Activated B cell treated with CpG ODN at 0.5 μM for 24 hours (primary cell): ENCODE measurements around the gene ZNF385C. TPM values are rescaled to one million over a fixed set of nuclear protein-coding genes. Genes with fewer than 3 reads are reported as not detected.

Experiments used
- ATAC-seq: fragments of 200-7000 bp; cut with Tn5 transposase; one replicate; pipeline ENCODE4 v1.10.0; 2021; ENCODE audit warnings: low read depth, mild to moderate bottlenecking, moderate library complexity
- CTCF ChIA-PET: fragments of 350-600 bp; sonication (Branson Sonifier 250); formaldehyde crosslinking; loops from one replicate; lab custom pipeline; 2021; ENCODE audit warnings: antibody characterized with exemption; lab: Charles Lee
- POLR2A ChIA-PET: fragments of 350-600 bp; sonication (Branson Sonifier 250); formaldehyde crosslinking; loops from one replicate; lab custom pipeline; 2021; ENCODE audit warnings: antibody characterized with exemption; lab: Charles Lee
- DNase-seq: peaks from one replicate; pipeline ENCODE4 v3.0.0; 2022
- H3K27ac Mint-ChIP-seq: one replicate; pipeline ENCODE4 v1.8.0; 2020; ENCODE audit warnings: mixed read lengths
- H3K27me3 Mint-ChIP-seq: one replicate; pipeline ENCODE4 v1.8.0; 2021; ENCODE audit warnings: mixed read lengths
- H3K36me3 Mint-ChIP-seq: one replicate; pipeline ENCODE4 v1.8.0; 2021; ENCODE audit warnings: low read depth, mixed read lengths
- H3K4me1 Mint-ChIP-seq: one replicate; pipeline ENCODE4 v1.8.0; 2021; ENCODE audit warnings: mixed read lengths
- H3K4me3 Mint-ChIP-seq: one replicate; pipeline ENCODE4 v1.8.0; 2020; ENCODE audit warnings: mild to moderate bottlenecking, mixed read lengths
- H3K9me3 Mint-ChIP-seq: one replicate; pipeline ENCODE4 v1.8.0; 2020; ENCODE audit warnings: mixed read lengths
- intact Hi-C: fragments of 100-400 bp; cut with micrococcal nuclease; formaldehyde crosslinking; loops from one replicate; pipeline ENCODE4 v1.15.1; 2024
- total RNA-seq: library from RNA; stranded (reverse); gene quantifications from 2 replicates; pipeline ENCODE4 v1.2.3, GENCODE V29; 2022
- TF ChIP-seq, protein P1 (sequence below): fragments of 200-600 bp; IDR thresholded peaks from one replicate; pipeline ENCODE4 v1.8.0; 2022; ENCODE audit warnings: antibody characterized with exemption, mild to moderate bottlenecking

The ZNF385C gene
- total RNA-seq, 1 donor from 2014 or later = 16.7 TPM

- intact Hi-C loops = no loop called here
These were observed 10.8 kb upstream of the ZNF385C start for GRCh38 chr17:42109086-42109485.

GRCh38 chr17:42107597-42108576 lies 9.6 kb upstream of the ZNF385C start:
- H3K4me1 Mint-ChIP-seq = peaks cover 34% of the 10 kb centered on the region
- TF ChIP-seq, protein P1, sequence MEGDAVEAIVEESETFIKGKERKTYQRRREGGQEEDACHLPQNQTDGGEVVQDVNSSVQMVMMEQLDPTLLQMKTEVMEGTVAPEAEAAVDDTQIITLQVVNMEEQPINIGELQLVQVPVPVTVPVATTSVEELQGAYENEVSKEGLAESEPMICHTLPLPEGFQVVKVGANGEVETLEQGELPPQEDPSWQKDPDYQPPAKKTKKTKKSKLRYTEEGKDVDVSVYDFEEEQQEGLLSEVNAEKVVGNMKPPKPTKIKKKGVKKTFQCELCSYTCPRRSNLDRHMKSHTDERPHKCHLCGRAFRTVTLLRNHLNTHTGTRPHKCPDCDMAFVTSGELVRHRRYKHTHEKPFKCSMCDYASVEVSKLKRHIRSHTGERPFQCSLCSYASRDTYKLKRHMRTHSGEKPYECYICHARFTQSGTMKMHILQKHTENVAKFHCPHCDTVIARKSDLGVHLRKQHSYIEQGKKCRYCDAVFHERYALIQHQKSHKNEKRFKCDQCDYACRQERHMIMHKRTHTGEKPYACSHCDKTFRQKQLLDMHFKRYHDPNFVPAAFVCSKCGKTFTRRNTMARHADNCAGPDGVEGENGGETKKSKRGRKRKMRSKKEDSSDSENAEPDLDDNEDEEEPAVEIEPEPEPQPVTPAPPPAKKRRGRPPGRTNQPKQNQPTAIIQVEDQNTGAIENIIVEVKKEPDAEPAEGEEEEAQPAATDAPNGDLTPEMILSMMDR = no peak
- no peak overlapping the region for H3K27ac Mint-ChIP-seq
- DNase-seq (peak; percentile 94), ATAC-seq (peak; percentile 93)
- peaks cover 22% of the 10 kb centered on the region for H3K36me3 Mint-ChIP-seq
- H3K4me3 Mint-ChIP-seq = peak overlapping the region; percentile 74
- H3K27me3 Mint-ChIP-seq = no peaks in the 10 kb centered on the region
- H3K9me3 Mint-ChIP-seq = no peaks in the 10 kb centered on the region
- CTCF ChIA-PET = interaction anchor here (1.1 to 1.8 kb wide), 5 partner anchors 8 to 145 kb away, joined by 3 to 6 read pairs (median 4); partner anchors contain the start of genes DNAJC7 and ZNF385C
- intact Hi-C loops = loop anchor here (2.0 kb wide), 1 partner anchor 41 kb away; no protein-coding TSS in a partner anchor
- POLR2A ChIA-PET = interaction anchor here (0.6 to 1.8 kb wide), 5 partner anchors 9 to 141 kb away, joined by 4 to 21 read pairs (median 8); partner anchors contain the start of genes CNP, DNAJC7 and ZNF385C

More at GRCh38 chr17:42109086-42109485, 10.8 kb upstream of the ZNF385C start:
- ATAC-seq (no peak), DNase-seq (no peak)
- ChIA-PET CTCF (no interaction called here), POLR2A (interaction anchor here (4.0 kb wide), 1 partner anchor 12 kb away, joined by 26 read pairs; the partner anchor contains the start of gene KAT2A)
- peaks cover 37% of the 10 kb centered on the region for H3K4me1 Mint-ChIP-seq
- peaks cover 25% of the 10 kb centered on the region for H3K36me3 Mint-ChIP-seq
- H3K9me3 Mint-ChIP-seq = no peaks in the 10 kb centered on the region
- TF ChIP-seq, protein P1 = no peak
- no peak overlapping the region for H3K4me3 Mint-ChIP-seq
- no peak overlapping the region for H3K27ac Mint-ChIP-seq
- no peaks in the 10 kb centered on the region for H3K27me3 Mint-ChIP-seq

GRCh38 chr17:42107124-42107523 lies 8.9 kb upstream of the ZNF385C start:
- ATAC-seq (no peak), DNase-seq (no peak)
- Mint-ChIP-seq H3K4me3 (peak overlapping the region; percentile 74), H3K4me1 (peaks cover 28% of the 10 kb centered on the region), H3K36me3 (peaks cover 20% of the 10 kb centered on the region), H3K27me3 (no peaks in the 10 kb centered on the region), H3K9me3 (no peaks in the 10 kb centered on the region), H3K27ac (no peak overlapping the region)
- TF ChIP-seq, protein P1 = no peak
- POLR2A ChIA-PET = interaction anchor here (1.1 to 1.8 kb wide), 4 partner anchors 9 to 140 kb away, joined by 6 to 21 read pairs (median 8); partner anchors contain the start of genes CNP, DNAJC7 and ZNF385C
- intact Hi-C loops = loop anchor here (2.0 kb wide), 1 partner anchor 40 kb away; no protein-coding TSS in a partner anchor
- CTCF ChIA-PET = interaction anchor here (1.0 to 2.0 kb wide), 5 partner anchors 9 to 144 kb away, joined by 3 to 6 read pairs (median 4); no protein-coding TSS in a partner anchor

- Mint-ChIP-seq H3K9me3 (no peaks in the 10 kb centered on the region), H3K27me3 (no peaks in the 10 kb centered on the region), H3K27ac (no peak overlapping the region), H3K4me1 (peaks cover 18% of the 10 kb centered on the region), H3K4me3 (no peak overlapping the region), H3K36me3 (peaks cover 20% of the 10 kb centered on the region)
- DNase-seq = no peak
- intact Hi-C loops = loop anchor here (2.0 kb wide), 1 partner anchor 39 kb away; no protein-coding TSS in a partner anchor
- TF ChIP-seq, protein P1 = no peak
- ChIA-PET POLR2A (no interaction called here), CTCF (interaction anchor here (1.6 to 2.0 kb wide), 3 partner anchors 38 to 143 kb away, joined by 4 to 6 read pairs (median 4); no protein-coding TSS in a partner anchor)
- ATAC-seq = no peak
These were observed 7.7 kb upstream of the ZNF385C start for GRCh38 chr17:42106009-42106408.
